GM23338 (cell line): ENCODE data around the gene NAA11.

Experiments
- CTCF ChIP-seq, 2 experiments: fragments of 200-600 bp in 1 of 2; sonication (generic) in 1 of 2; conservative IDR thresholded peaks; 2 replicates each; pipeline versions ENCODE4 v1.5.1 to v1.6.1; 2016 to 2017; ENCODE audit warnings: antibody characterized with exemption in 2 of 2, low read depth in 2 of 2, mild to moderate bottlenecking in 2 of 2, moderate library complexity in 1 of 2
- EZH2 ChIP-seq: fragments of 200-600 bp; sonication (generic); IDR thresholded peaks from one replicate; pipeline ENCODE4 v1.8.0; 2017; ENCODE audit warnings: antibody characterized with exemption, mild to moderate bottlenecking, low read depth; ENCODE audit not compliant: unreplicated experiment
- EZH2phosphoT487 ChIP-seq: fragments of 200-600 bp; sonication (generic); IDR thresholded peaks from one replicate; pipeline ENCODE4 v1.8.1; 2018; ENCODE audit warnings: antibody characterized with exemption; ENCODE audit not compliant: unreplicated experiment
- POLR2AphosphoS5 ChIP-seq: IDR thresholded peaks from 2 replicates; pipeline ENCODE4 v1.6.1; 2016; ENCODE audit warnings: antibody characterized with exemption, low read depth
- ZNF462 ChIP-seq: fragments of 250-450 bp; sonication (Bioruptor Pico); IDR thresholded peaks from 2 replicates; pipeline ENCODE4 v1.5.0; 2020; ENCODE audit warnings: mild to moderate bottlenecking, moderate library complexity

- no peak for TF ChIP-seq CTCF (conservative IDR thresholded peaks at IDR 0.05; ENCODE audit: low read depth in 2 of 2)
- TF ChIP-seq POLR2AphosphoS5 = no peak
- TF ChIP-seq EZH2 = no peak
- TF ChIP-seq EZH2phosphoT487 = no peak
- no peak for TF ChIP-seq ZNF462 (CRISPR knock-in tag)
These were observed 30.8 kb downstream of the NAA11 start for GRCh38 chr4:79295086-79295485.
